Inflammatory macrophage treated with lipopolysaccharide for 4 hours (primary cell): ENCODE data around the gene DYNC1LI1.
"Not testable (repeated sequence)": the region's sequence is repeated elsewhere in the genome, so short reads cannot be mapped to it uniquely, and the experiment has no call there.

Source experiments
- DNase-seq: peaks from one replicate; pipeline ENCODE4 v3.0.0-alpha.2; 2020

DYNC1LI1 gene

DNA sequence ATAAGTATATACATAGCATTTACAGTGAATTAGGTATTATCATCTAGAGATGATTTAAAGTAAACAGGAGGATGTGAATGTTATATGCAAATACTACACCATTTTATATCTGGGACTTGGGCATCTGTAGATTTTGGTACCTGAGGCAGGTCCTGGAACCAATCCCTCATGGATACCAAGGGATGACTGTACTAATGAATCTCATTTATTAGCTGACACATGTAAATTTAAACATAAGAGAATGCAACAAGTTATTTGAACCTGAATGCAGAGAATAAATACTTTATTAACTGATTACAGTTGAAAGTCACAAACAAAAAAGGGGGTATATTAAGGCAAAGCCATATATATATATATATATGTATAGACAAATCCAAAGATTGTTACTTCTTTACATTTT, 44.9 kb downstream of the DYNC1LI1 start:
- DNase-seq = no peak

DNA sequence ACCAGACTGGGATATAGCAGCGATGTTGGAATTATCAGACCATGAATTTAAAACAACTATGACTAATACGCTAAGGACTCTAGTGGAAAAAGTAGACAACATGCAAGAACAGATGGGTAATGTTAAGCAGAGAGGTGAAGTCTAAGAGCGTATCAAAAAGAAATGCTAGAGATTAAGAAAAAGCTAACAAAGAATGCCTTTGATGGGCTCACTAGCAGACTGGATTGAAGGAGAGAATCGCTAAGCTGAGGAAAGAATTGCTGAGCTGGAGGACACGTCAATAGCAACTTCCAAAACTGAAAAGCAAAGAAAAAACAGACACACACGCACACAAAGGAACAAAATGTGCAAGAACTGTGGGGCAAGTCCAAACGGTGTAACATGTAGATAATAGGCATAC, 48.0 kb downstream of the DYNC1LI1 start:
- no peak for DNase-seq

DNA sequence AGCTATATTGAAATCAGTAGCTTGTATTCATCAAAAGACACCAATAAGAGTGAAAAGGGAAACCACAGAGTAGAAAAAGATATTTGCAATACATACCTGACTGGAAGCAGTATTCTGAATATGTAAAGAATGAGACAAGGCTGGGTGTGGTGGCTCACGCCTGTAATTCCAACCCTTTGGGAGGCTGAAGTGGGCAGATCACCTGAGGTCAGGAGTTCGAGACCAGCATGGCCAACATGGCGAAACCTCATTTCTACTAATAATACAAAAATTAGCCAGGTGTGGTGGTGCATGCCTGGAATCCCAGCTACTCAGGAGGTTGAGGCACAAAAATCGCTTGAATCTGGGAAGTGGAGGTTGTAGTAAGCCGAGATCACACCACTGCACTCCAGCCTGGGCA, 51.7 kb downstream of the DYNC1LI1 start:
- DNase-seq = not testable (repeated sequence)

DNA sequence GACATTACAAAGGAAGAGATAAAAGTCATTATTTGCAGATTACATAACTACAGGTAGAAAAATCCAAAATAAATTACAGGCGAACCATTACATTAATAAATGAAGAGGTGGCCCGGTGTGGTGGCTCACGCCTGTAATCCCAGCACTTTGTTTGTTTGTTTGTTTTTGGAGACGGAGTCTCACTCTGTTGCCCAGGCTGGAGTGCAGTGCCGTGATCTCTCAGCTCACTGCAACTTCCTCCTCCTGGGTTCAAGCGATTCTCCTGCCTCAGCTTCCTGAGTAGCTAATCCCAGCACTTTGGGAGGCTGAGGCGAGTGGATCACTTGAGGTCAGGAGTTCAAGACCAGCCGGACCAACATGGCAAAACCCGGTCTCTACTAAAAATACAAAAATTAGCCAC, 53.9 kb downstream of the DYNC1LI1 start:
- not testable (repeated sequence) for DNase-seq

DNA sequence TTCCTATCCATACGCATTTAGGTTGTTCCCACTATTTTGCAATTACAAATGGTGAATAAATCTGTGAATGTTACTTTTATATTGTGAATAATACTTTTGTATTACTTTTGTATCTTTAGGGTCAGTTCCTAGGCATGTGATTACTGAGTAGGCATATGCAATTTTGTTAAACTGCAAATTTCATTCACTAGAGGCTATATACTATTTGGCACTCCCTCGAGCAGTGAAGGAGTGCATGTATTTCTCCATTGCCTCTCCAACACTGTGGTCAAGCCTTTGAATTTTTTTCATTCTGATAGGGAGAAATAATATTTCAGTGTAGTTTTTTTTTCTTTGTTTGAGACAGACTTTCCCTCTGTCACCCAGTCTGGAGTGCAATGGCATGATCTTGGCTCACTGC, 59.7 kb downstream of the DYNC1LI1 start:
- no peak for DNase-seq

DNA sequence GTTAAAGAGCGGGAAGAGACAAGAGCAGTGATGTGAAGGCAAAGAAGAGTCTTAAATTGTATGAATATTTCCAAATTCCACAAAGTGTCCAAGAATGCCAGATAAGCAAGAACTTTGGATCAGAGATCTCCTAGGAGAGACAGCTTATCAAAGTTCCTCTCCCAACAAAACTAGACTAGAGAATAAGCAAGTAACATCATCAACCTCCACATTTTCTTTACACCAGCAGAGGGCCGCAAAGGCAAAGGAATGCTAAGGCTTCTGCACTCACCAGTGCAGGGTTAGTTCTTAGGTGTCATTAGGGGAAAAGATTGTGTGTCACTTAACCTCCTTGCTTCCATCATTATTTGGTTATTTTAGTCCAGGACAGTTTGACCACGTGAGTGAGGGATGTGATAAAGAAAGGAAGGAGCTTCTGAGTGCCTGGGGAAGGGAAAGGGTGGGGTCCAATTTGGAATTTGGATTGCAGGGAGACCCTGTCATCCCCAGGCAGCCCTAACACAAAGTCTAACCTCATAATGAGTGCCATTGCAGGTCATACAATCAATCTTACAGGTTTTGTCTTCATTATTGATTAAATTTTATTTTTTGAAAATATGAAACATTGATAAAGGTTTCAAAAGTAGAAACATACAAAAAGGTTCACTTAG, 60.5 kb downstream of the DYNC1LI1 start:
- DNase-seq = peak; percentile 74

DNA sequence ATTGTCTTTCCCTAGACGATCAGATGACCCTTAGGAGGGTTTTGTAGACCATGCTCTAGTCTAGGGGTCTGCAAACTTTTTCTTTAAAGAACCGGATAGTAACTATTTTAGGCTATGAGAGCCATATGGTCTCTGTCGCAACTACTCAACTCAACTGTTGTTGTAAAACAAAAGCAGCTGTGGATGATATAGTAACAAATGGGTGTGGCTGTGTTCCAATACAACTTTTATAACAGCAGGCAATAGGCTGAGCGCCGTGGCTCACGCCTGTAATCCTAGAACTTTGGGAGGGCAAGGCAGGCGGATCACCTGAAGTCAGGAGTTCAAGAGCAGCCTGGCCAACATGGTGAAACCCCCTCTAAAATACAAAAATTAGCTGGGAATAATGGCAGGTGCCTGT, 61.9 kb downstream of the DYNC1LI1 start:
- DNase-seq = peak; percentile 21

DNA sequence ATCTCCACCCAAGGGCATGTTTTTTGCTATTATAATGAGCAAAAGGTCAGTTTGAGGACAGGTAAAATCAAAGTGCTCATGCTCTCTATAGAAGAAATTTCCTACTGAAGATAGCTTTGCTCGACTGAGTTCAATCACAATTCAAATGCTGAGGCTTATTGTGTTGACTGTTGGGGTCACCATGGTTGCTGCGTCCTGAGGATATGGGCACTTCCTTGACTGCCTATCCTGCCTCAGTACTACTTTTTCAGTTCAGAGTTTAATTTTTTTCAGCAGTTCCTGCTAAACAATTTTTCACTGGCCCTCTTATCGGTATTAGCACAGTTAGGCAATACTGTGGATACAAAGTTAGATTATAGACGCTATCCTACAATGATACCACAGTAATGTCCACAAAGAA, 64.2 kb downstream of the DYNC1LI1 start:
- no peak for DNase-seq

DNA sequence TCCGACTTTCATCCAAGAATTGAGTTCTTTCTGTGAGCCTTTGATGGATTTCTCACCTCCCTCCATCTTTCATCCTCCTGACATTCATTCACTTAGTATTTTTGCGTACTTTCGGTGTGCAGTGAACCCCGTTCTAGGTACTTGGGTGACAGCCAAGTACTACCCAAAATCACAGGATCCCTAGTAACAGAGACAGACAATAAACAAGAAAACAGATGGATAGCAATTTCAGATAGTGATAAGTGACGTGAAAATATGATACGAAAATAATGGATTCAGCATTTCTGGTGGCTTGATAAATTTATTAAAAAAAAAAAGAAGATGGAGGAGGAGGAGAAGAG, 67.7 kb downstream of the DYNC1LI1 start:
- DNase-seq = no peak

DNA sequence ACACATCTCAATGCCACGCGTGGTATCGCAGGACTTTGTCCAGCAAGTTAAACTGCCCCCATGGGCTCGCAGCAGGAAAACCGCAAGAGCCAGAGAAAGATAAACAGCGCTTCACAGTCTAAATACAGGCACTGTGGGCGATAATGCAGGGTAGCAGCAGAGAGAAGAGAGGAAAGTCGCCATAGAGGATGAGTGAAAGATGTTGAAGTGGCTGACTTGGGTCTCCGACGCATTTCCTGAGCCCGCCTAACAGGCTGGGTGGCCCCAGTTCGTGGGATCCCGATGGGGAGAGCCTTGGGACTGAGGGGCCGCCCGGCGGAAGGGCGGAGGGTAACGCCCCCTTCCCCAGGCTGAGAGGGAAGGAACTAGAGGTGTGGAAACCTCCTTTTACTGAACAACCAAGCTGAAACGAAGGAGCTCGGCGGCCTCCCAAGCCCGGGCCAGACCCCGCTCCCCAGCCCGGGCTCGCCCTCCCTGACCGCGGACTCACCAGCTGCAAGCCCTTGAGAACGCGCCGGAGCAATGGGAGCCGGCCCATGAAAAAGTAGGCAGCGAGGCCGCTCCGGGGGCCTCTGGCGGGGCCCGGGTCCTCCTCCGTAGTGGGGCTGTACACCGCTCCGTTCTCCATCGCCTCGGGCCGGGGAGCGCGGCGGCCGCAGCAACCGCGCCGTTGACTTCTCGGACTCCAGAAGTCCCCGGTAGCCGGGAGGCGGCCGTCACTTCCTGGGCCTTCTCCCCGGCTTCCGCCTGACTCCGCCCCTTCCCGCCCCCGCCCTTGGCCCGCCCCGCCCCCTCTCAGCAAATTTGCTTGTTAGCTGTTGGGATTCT, 68.3 kb downstream of the DYNC1LI1 start, which contains the start of gene CMTM6:
CMTM6 (minus strand) TSS at position 735 of the 828 bp plus-strand sequence; CDS start at position 628, 107 bp downstream.
- peak; percentile 89 for DNase-seq

DNA sequence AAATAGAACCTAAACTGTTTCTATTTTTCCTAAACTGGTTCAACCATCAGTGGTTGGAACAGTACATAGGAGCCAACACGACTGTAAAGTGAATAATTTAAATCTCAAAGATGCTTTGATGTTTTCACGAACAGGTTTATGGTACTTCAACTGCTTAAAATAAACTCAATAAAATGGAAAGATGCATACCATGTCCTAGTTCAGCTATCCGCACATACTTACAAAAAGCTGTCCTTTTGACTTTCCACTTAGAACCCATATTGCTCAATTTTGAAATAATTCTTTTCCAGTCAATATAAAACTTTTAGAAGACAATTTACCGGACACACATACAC, 68.9 kb downstream of the DYNC1LI1 start:
- DNase-seq = no peak

DNA sequence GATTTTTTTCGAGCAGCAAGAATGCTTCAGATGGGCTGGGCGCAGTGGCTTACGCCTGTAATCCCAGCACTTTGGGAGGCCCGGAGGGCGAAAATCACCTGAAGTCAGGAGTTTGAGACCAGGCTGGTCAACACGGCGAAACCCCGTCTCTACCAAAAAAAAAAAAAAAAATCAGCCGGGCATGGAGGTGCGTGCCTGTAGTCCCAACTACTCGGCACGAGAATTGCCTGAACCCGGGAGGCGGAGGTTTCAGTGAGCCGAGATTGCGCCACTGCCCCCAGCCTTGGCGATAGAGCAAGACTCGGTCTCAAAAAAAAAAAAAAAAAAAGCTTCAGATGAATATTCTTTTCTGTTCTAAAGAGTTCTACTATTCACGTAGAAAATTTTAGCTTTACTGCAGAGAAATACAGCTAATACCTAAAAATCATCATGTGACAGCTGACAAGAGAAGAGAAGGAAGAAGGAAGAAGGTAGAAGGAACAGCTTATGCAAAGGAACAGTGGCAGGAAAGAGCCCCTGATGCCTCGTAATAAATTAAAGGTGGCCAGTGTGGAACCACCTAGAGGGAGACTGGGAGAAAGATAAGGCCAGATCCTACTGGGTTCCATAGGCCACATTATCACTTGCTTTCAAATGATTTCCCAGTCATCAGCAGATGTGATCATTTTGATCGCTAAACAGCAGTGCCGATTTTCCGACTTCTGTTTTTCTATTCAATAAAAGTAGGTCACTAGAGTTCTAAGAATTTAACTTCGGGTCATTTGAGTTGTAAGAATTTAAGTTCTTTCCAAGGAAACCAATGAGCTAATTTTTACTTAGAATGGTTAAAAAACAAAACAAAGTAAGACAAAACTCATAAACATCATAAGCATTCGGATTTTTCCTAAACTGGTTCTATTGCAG, 69.5 kb downstream of the DYNC1LI1 start:
- peak; percentile 43 for DNase-seq

DNA sequence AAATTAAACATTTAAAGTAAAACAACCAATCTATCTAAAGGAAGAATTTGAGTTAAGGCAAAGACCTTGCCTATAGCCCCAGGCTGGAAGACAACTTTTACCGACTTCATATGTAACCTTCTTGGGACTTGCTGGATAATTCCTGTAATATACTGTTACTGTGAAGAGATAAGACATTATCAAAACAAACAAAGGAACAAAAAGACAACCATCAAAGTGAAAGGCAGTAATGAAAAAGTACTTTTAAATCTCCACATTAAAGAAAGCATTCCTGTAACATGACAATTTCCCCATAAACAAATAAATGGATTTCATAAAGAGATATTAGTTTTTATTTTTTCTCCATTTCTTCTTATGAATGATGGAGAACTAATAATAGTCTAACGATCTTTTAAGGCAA, 70.4 kb downstream of the DYNC1LI1 start:
- DNase-seq = no peak

DNA sequence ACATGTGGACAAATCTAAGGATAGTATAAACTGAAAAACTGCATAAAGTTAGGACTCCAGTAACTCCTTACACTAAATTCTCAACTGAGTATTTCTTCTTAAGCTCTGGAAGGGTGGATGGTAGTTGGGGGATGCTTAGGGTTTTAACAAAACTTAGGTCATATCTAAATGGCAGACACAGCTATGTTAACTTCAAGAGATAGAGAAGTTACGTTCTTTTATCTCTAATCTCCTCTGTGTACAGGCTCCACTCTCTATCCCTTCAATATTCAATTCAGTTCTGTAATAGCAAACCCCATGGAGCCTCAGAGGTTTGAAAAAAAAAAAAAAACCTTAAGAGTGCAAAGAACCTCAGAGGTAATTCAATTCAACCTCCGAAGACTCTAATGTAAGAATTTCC, 71.1 kb downstream of the DYNC1LI1 start:
- no peak for DNase-seq

DNA sequence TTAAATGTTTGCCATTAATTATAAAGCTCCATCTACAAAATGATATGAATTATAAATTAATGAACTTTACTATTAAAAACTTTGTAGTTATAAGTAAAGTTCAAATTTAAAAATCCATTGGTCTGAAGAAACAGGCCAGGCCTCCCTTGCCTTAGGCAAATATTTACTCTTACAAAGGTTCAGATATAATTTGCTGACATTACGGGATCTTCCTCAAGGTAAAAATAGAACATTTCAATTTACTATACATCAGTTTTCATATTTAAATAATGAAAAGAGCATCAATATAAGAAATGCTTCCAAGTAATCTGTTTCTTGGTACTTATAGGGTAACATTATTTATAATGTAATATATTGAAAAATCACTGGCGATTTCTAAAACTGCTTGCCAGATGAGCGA, 71.7 kb downstream of the DYNC1LI1 start:
- no peak for DNase-seq

DNA sequence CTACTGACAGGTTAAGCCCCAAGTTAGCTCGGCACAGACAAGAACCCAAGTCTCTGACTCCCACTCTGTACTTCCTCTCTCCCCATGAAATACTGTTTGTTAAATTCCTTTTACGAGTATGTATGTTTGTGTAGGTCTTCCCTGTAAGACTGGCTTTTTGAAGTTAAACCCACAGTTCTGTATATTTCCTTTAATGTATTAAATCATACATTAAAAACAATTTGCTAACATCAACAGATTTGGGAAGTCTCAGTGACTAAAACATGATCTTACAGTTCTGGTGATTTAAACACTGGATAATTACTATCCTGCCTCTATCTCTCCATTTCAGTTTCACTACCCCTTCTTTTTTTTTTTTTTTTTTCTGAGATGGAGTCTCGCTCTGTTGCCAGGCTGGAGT, 72.4 kb downstream of the DYNC1LI1 start:
- peak; percentile 76 for DNase-seq

DNA sequence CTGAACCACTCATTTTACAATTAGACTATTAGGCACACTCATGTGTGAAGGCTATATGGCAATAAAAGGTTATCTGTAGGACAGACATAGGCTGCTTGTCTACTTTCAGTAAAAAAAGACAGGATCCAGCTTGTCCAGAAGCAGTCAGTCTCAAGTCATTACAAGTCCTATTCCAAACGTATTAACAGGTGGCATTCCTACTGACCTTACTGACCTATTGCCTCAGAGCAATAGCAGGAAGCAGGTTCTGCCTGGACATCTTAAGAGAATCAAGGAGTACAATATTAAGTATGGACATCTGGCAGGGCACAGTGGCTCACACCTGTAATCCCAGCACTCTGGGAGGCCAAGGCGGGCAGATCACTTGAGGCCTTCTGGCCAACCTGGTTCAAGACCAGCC, 75.0 kb downstream of the DYNC1LI1 start:
- DNase-seq = no peak

DNA sequence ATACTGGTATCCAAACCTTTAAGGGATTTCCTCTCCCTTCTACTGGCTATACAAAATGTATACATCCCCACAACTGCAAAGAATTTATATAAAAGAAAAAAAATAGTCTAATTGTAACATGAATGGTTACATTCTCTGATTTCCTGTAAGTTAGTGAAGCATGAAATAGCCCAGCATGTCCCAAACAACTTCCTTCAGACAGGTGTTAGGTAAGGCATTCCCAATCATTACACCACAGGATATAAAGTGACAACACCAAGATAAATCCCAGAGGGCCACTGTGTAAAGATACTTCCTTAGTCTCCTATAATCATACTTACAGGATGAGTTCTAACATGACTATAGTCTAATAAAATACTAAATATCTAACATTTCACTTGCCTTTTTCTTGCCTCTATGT, 75.6 kb downstream of the DYNC1LI1 start:
- DNase-seq = no peak

DNA sequence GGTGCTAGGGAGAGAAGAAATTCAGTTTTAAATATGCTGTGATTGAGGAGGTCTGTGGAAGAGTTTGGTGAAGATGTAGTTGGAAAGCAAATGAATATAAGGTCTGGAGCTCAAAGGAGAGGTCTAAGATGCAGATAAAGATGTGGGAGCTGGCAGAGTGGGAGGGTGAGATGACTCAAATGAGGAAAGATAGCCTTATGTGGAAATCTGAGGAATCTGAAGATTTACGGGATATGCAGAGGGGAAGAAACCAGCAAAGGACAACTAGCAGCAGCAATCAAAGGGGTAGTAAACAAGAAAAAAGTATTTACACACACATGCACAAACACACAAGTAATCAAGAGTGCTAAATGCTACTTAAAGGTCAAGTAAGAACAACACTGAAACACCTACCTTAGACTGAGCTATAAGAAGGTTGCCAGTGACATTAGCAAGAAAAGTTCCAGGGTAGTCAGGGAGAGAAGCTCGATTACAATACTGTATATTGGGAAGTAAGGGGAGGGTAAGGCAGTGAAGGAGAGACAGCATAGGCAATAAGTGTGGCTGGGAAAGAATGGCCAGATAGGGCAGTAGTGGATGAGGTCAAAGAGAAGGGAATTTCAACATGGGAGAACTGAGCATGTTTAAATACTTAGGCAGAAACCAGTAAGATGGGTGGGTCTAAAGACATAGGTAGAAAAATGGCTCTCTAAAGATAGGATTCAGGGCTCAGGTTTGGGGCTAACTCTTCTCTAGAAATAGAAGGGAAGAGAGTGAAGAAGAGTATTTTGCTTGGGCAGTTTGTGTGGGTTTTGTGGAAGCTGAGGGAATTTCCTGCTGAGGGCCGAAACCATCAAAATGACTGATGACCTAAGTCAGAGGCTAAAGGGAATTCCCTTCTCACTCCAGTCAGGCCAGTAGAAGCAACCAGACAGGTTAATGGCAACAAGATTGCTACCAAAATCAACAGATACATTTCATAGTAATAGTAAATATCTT, 76.9 kb downstream of the DYNC1LI1 start:
- DNase-seq = peak; percentile 90

DNA sequence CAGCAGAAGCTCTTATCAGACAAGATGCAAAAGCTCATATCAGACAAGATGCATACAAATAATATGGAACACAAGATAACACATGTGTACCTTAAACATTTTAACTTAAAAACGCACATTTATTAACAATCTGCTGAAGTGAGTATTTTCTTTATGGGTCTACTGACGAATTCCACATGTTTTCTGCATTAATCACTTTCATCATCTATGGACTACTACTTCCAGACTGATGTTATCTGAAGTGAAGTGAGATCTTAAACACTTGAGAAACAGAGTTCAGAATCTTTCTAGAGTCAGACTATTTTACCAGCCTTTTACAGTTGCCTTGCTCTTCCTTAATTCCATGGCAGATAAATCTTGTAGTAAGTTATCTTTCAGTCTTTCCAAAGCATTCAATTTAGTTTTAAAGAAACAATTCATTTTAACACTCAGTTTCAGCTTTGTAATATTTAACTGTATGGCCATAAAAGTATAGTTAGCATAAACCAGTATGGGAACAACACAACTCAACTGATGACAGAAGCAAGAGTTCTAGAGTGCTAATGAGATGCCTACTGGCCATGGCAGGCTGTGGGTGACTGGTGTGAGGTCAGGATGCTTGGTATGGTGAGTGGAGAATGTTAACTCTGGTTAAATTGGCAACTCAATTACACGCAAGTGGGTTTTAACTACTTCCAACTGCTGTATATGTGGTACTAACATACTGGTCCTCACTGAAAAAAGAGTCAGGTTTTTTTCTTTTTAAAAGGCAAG, 77.8 kb downstream of the DYNC1LI1 start:
- DNase-seq = no peak

DNA sequence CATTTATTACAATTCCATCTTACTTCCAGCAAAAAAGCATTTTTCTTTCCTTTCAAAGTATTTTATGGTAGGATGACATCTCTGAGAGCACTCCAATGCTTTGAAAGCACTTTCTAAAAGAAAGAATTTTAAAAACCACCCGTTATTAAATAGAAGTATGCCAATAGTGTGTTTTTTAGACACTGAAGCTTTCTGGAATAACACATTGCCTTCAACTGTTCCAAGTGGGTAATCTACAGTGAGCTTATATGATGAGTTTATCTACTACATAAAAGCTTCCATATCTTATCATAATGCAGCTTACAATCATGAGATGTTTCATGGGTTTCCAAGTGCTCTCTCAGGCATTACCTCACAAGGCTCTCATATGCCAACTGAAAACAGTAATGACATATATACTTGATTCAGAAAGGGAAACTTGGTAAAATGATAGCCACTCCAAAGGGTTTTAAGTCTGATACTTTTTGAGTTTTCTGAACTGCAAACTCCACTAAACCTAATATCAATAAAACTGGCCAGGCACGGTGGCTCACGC, 82.1 kb downstream of the DYNC1LI1 start:
- no peak for DNase-seq
